GM12892 (cell line): ENCODE results near the gene BRMS1.

ENCODE experiments used
- POLR2A ChIP-seq: IDR thresholded peaks from 2 replicates; pipeline ENCODE4 v1.6.1; 2011; ENCODE audit warnings: low read depth, low read length, control low read depth
- POLR2AphosphoS5 ChIP-seq: IDR thresholded peaks from 2 replicates; pipeline ENCODE4 v1.6.1; 2011; ENCODE audit warnings: low read depth, low read length, control low read depth
- TAF1 ChIP-seq: IDR thresholded peaks from 2 replicates; pipeline ENCODE4 v1.6.1; 2011; ENCODE audit warnings: low read depth, mild to moderate bottlenecking, control low read depth, low read length, borderline replicate concordance

GRCh38 chr11:66325263-66325671 is 19.6 kb downstream of the BRMS1 start:
- TF ChIP-seq POLR2A: no peak
- TF ChIP-seq POLR2AphosphoS5: no peak
- no peak for TF ChIP-seq TAF1
